ENCODE data around the gene TAF1L.
"Not testable (repeated sequence)": the region's sequence is repeated elsewhere in the genome, so short reads cannot be mapped to it uniquely, and the experiment has no call there.

Gene TAF1L

GRCh38 chr9:32635362-32635761, at the start of gene TAF1L:
TSS of gene TAF1L (minus strand) at chr9:32635669. CDS start at chr9:32635579, 90 bp downstream.
- no peak for DNase-seq

GRCh38 chr9:32681751-32682150, 46.3 kb upstream of the TAF1L start:
- DNase-seq, result no peak

- DNase-seq, result no peak
Observed at GRCh38 chr9:32677931-32678330, 42.5 kb upstream of the TAF1L start.

- DNase-seq, result no peak
Observed at GRCh38 chr9:32672469-32672868, 37.0 kb upstream of the TAF1L start.

- DNase-seq, result no peak
Observed at GRCh38 chr9:32671333-32671732, 35.9 kb upstream of the TAF1L start.

- DNase-seq, result no peak
Observed at GRCh38 chr9:32665101-32665500, 29.6 kb upstream of the TAF1L start.

GRCh38 chr9:32663741-32664140, 28.3 kb upstream of the TAF1L start:
- no peak for DNase-seq

- no peak for DNase-seq
Observed at GRCh38 chr9:32647671-32648070, 12.2 kb upstream of the TAF1L start.

- no peak for DNase-seq
Observed at GRCh38 chr9:32644698-32645097, 9.2 kb upstream of the TAF1L start.

GRCh38 chr9:32633151-32633550, 2.3 kb downstream of the TAF1L start:
- DNase-seq, result not testable (repeated sequence)

GRCh38 chr9:32631991-32632390, 3.5 kb downstream of the TAF1L start:
- no peak for DNase-seq

- no peak for DNase-seq
Observed at GRCh38 chr9:32627394-32627954, 8.0 kb downstream of the TAF1L start.

- no peak for DNase-seq
Observed at GRCh38 chr9:32625320-32625719, 10.1 kb downstream of the TAF1L start.

- DNase-seq, result no peak
Observed at GRCh38 chr9:32622948-32623347, 12.5 kb downstream of the TAF1L start.

GRCh38 chr9:32618261-32618660, 17.2 kb downstream of the TAF1L start:
- no peak for DNase-seq

GRCh38 chr9:32606811-32607210, 28.7 kb downstream of the TAF1L start:
- DNase-seq, result no peak

GRCh38 chr9:32603914-32604852, 31.3 kb downstream of the TAF1L start:
- DNase-seq, result no peak

GRCh38 chr9:32599021-32599420, 36.4 kb downstream of the TAF1L start:
- DNase-seq, result not testable (repeated sequence)

GRCh38 chr9:32596936-32597335, 38.5 kb downstream of the TAF1L start:
- DNase-seq, result no peak

GRCh38 chr9:32596096-32596865, 39.2 kb downstream of the TAF1L start:
- no peak for DNase-seq

- DNase-seq, result no peak
Observed at GRCh38 chr9:32590898-32591297, 44.6 kb downstream of the TAF1L start.

GRCh38 chr9:32590476-32590875, 45.0 kb downstream of the TAF1L start:
- DNase-seq, result no peak

- DNase-seq, result peak; percentile 6
Observed at GRCh38 chr9:32589083-32589723, 46.3 kb downstream of the TAF1L start.

Measured in KG1 (cell line).